ENCODE measurements around the gene DISC1. TPM values are rescaled to one million over a fixed set of nuclear protein-coding genes. Genes with fewer than 3 reads are reported as not detected.

Gene DISC1
- total RNA-seq, 2 donors from 2014 or later, result 8.0 to 9.4 TPM

- Mint-ChIP-seq H3K4me3 (no peak overlapping the region), H3K27ac (no peak overlapping the region), H3K36me3 (ENCODE audit: low read depth) (peaks cover 4% of the 10 kb centered on the region), H3K4me1 (peaks cover 11% of the 10 kb centered on the region), H3K9me3 (peaks cover 5% of the 10 kb centered on the region), H3K27me3 (ENCODE audit: insufficient read depth) (peaks cover 3% of the 10 kb centered on the region)
- 93 to 96% methylated on average over 4 to 6 of the region's 6 CpGs for WGBS, 2 experiments (ENCODE audit: insufficient coverage in 1 of 2, insufficient read length in 1 of 2)
- no peak overlapping the region for H3K27ac ChIP-seq (ENCODE audit: low read depth, low read length)
- no peaks in the 10 kb centered on the region for H3K27me3 ChIP-seq (ENCODE audit: control insufficient read depth, insufficient read depth, low read length, poor library complexity, severe bottlenecking)
- peaks cover 9% of the 10 kb centered on the region for H3K9me3 ChIP-seq (ENCODE audit: control insufficient read depth, low read length)
- TF ChIP-seq CTCF (conservative IDR thresholded peaks at IDR 0.05), result no peak
- H3K36me3 ChIP-seq (ENCODE audit: control insufficient read depth, insufficient read depth, low read length), result no peaks in the 10 kb centered on the region
- H3K9ac ChIP-seq (ENCODE audit: extremely low read depth, low read length, poor library complexity, severe bottlenecking), result no peak overlapping the region
- no peak overlapping the region for H3K4me3 ChIP-seq (ENCODE audit: low read length)
- H3K4me1 ChIP-seq (ENCODE audit: control insufficient read depth, insufficient read depth, low read length), result no peaks in the 10 kb centered on the region
- DNase-seq, result no peak
These were observed 327.1 kb downstream of the DISC1 start for GRCh38 chr1:231953660-231954059.

GRCh38 chr1:231954751-231955150, 328.2 kb downstream of the DISC1 start:
- Histone ChIP-seq H3K4me1 (ENCODE audit: control insufficient read depth, insufficient read depth, low read length) (no peaks in the 10 kb centered on the region), H3K27me3 (ENCODE audit: control insufficient read depth, insufficient read depth, low read length, poor library complexity, severe bottlenecking) (no peaks in the 10 kb centered on the region), H3K27ac (ENCODE audit: low read depth, low read length) (no peak overlapping the region), H3K9me3 (ENCODE audit: control insufficient read depth, low read length) (peaks cover 9% of the 10 kb centered on the region), H3K36me3 (ENCODE audit: control insufficient read depth, insufficient read depth, low read length) (no peaks in the 10 kb centered on the region), H3K4me3 (ENCODE audit: low read length) (no peak overlapping the region), H3K9ac (ENCODE audit: extremely low read depth, low read length, poor library complexity, severe bottlenecking) (no peak overlapping the region)
- peaks cover 11% of the 10 kb centered on the region for H3K4me1 Mint-ChIP-seq
- DNase-seq, result no peak
- no peak overlapping the region for H3K4me3 Mint-ChIP-seq
- no peak overlapping the region for H3K27ac Mint-ChIP-seq
- peaks cover 4% of the 10 kb centered on the region for H3K36me3 Mint-ChIP-seq (ENCODE audit: low read depth)
- 94 to 97% methylated on average over 3 of the region's 3 CpGs for WGBS, 2 experiments (ENCODE audit: insufficient coverage in 1 of 2, insufficient read length in 1 of 2)
- peaks cover 3% of the 10 kb centered on the region for H3K27me3 Mint-ChIP-seq (ENCODE audit: insufficient read depth)
- H3K9me3 Mint-ChIP-seq, result peaks cover 5% of the 10 kb centered on the region
- no peak for TF ChIP-seq CTCF (conservative IDR thresholded peaks at IDR 0.05)

GRCh38 chr1:231957359-231957758, 330.8 kb downstream of the DISC1 start:
- Histone ChIP-seq H3K9ac (ENCODE audit: extremely low read depth, low read length, poor library complexity, severe bottlenecking) (no peak overlapping the region), H3K4me3 (ENCODE audit: low read length) (no peak overlapping the region), H3K36me3 (ENCODE audit: control insufficient read depth, insufficient read depth, low read length) (no peaks in the 10 kb centered on the region), H3K27ac (ENCODE audit: low read depth, low read length) (no peak overlapping the region), H3K4me1 (ENCODE audit: control insufficient read depth, insufficient read depth, low read length) (no peaks in the 10 kb centered on the region), H3K27me3 (ENCODE audit: control insufficient read depth, insufficient read depth, low read length, poor library complexity, severe bottlenecking) (no peaks in the 10 kb centered on the region), H3K9me3 (ENCODE audit: control insufficient read depth, low read length) (no peaks in the 10 kb centered on the region)
- Mint-ChIP-seq H3K4me3 (no peak overlapping the region), H3K27ac (no peak overlapping the region), H3K4me1 (no peaks in the 10 kb centered on the region), H3K36me3 (ENCODE audit: low read depth) (peaks cover 4% of the 10 kb centered on the region), H3K27me3 (ENCODE audit: insufficient read depth) (no peaks in the 10 kb centered on the region), H3K9me3 (no peaks in the 10 kb centered on the region)
- TF ChIP-seq CTCF (conservative IDR thresholded peaks at IDR 0.05), result no peak
- DNase-seq, result no peak
- 60% methylated on average over 1 of the region's 1 CpG; no CpG with 5 or more reads in 1 of the 2 experiments for WGBS, 2 experiments (ENCODE audit: insufficient coverage in 1 of 2, insufficient read length in 1 of 2)
